ENCODE data around the gene SMARCC1. TPM values are rescaled to one million over a fixed set of nuclear protein-coding genes. Genes with fewer than 3 reads are reported as not detected.

The SMARCC1 gene
- total and polyA plus RNA-seq, 2 experiments from 2014 or later, result 35.5 to 38.2 TPM

- Histone ChIP-seq H3K27me3 (peaks cover 15% of the 10 kb centered on the region), H3K79me2 (no peaks in the 10 kb centered on the region), H3K36me3 (replicated peaks; ENCODE audit: insufficient read depth, low read depth) (no peaks in the 10 kb centered on the region), H3K27ac (no peak overlapping the region), H3K4me1 (ENCODE audit: insufficient read depth) (no peaks in the 10 kb centered on the region), H3K9me3 (ENCODE audit: low read depth) (no peaks in the 10 kb centered on the region), H4K20me1 (ENCODE audit: insufficient read depth, poor library complexity, severe bottlenecking) (no peaks in the 10 kb centered on the region), H2AFZ (no peak overlapping the region), H3K4me3 (no peak overlapping the region), H3K9me2 (replicated peaks; ENCODE audit: insufficient read depth) (no peaks in the 10 kb centered on the region), H3K4me2 (no peak overlapping the region)
- TF ChIP-seq EZH2phosphoT487 (IDR thresholded peaks at IDR 0.05; ENCODE audit: low read depth, severe bottlenecking, unreplicated experiment), result no peak
- no peak for TF ChIP-seq EZH2 (IDR thresholded peaks at IDR 0.05; ENCODE audit: borderline replicate concordance)
- no peak for TF ChIP-seq CTCF (IDR thresholded peaks at IDR 0.05; ENCODE audit: poor library complexity)
- 82% methylated on average over 10 of the region's 10 CpGs for WGBS (ENCODE audit: low lambda C conversion rate, missing lambda C conversion rate)
- no peak for DNase-seq (ENCODE audit: low spot score)
These were observed 210.1 kb downstream of the SMARCC1 start for GRCh38 chr3:47571391-47572175.

GRCh38 chr3:47568901-47569300 is 212.8 kb downstream of the SMARCC1 start:
- H3K4me3 ChIP-seq, result no peak overlapping the region
- no peak overlapping the region for H2AFZ ChIP-seq
- H3K79me2 ChIP-seq, result no peaks in the 10 kb centered on the region
- H3K27ac ChIP-seq, result no peak overlapping the region
- no peaks in the 10 kb centered on the region for H3K9me3 ChIP-seq (ENCODE audit: low read depth)
- no peaks in the 10 kb centered on the region for H3K4me1 ChIP-seq (ENCODE audit: insufficient read depth)
- no peak for DNase-seq (ENCODE audit: low spot score)
- H3K4me2 ChIP-seq, result no peak overlapping the region
- H3K27me3 ChIP-seq, result peaks cover 13% of the 10 kb centered on the region
- WGBS (ENCODE audit: low lambda C conversion rate, missing lambda C conversion rate), result 92% methylated on average over 6 of the region's 6 CpGs
- no peaks in the 10 kb centered on the region for H4K20me1 ChIP-seq (ENCODE audit: insufficient read depth, poor library complexity, severe bottlenecking)
- TF ChIP-seq EZH2 (IDR thresholded peaks at IDR 0.05; ENCODE audit: borderline replicate concordance) (no peak), EZH2phosphoT487 (IDR thresholded peaks at IDR 0.05; ENCODE audit: low read depth, severe bottlenecking, unreplicated experiment) (no peak), CTCF (IDR thresholded peaks at IDR 0.05; ENCODE audit: poor library complexity) (no peak)
- no peaks in the 10 kb centered on the region for H3K36me3 ChIP-seq (replicated peaks; ENCODE audit: insufficient read depth, low read depth)
- no peaks in the 10 kb centered on the region for H3K9me2 ChIP-seq (replicated peaks; ENCODE audit: insufficient read depth)

- Histone ChIP-seq H3K9me3 (ENCODE audit: low read depth) (no peaks in the 10 kb centered on the region), H3K27me3 (peaks cover 7% of the 10 kb centered on the region), H3K4me1 (ENCODE audit: insufficient read depth) (no peaks in the 10 kb centered on the region), H3K4me3 (no peak overlapping the region), H3K9me2 (replicated peaks; ENCODE audit: insufficient read depth) (no peaks in the 10 kb centered on the region), H2AFZ (no peak overlapping the region), H3K79me2 (no peaks in the 10 kb centered on the region), H3K4me2 (no peak overlapping the region), H3K36me3 (replicated peaks; ENCODE audit: insufficient read depth, low read depth) (no peaks in the 10 kb centered on the region), H4K20me1 (ENCODE audit: insufficient read depth, poor library complexity, severe bottlenecking) (no peaks in the 10 kb centered on the region), H3K27ac (no peak overlapping the region)
- WGBS (ENCODE audit: low lambda C conversion rate, missing lambda C conversion rate), result 87% methylated on average over 4 of the region's 4 CpGs
- DNase-seq (ENCODE audit: low spot score), result no peak
- TF ChIP-seq EZH2phosphoT487 (IDR thresholded peaks at IDR 0.05; ENCODE audit: low read depth, severe bottlenecking, unreplicated experiment) (no peak), CTCF (IDR thresholded peaks at IDR 0.05; ENCODE audit: poor library complexity) (no peak), EZH2 (IDR thresholded peaks at IDR 0.05; ENCODE audit: borderline replicate concordance) (no peak)
These were observed 214.5 kb downstream of the SMARCC1 start for GRCh38 chr3:47567149-47567548.
